ENCODE results near the gene MTHFSD. TPM values are rescaled to one million over a fixed set of nuclear protein-coding genes. Genes with fewer than 3 reads are reported as not detected.

The MTHFSD gene
- total and polyA plus RNA-seq, 2 donors (not counting 3 experiments of a cell fraction or from before 2014, with no cell fraction given): 16.7 to 21.1 TPM

DNA sequence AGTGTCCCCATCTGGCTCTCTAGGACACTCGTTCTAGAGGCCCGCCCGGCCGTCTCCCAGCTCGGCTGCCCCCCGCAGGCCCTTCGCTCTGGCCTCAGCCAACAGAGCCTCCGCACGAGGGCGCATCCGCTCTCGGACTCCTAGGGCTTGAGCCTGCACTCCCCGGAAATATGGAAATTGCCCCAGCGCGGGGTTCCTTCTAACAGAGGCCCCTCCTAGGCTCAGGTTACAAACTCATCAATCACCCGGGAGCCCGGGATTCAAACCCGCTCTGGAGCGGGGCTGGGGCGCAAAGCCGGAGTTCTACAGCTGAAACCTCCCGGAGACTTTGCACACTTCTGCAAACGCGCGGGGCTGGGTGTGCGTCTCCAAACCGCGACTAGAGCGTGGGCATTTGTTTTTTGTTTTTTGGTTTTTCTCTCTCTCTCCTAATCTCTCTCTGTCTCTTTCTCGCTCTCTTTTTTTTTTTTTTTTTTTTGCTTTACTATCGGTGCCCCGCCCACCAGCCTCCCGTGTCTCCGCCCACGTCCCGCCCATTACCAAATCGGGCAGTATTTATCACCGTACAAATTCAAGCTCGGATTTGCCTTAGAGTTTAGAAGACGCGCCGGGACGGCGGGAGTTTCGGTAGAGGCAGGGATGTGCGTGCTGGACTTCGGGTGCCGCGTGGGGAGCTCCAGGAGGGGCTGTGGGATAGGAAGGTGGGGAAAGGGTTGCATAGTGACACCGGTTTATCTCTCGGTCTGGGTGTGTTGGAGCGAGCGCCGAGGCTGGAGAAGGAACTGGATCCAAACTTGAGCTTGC is 20.9 kb upstream of the MTHFSD start:
- no TSS peak for BruUV-seq (replicated peaks)
- Histone ChIP-seq H3K36me3 (ENCODE audit: control insufficient read depth in 2 of 2, extremely low read depth in 1 of 2, insufficient read depth in 2 of 2, low read length in 2 of 2) (peaks cover 0 to 8% of the 10 kb centered on the region in 2 experiments), H3K79me2 (ENCODE audit: control insufficient read depth, insufficient read depth, low read length) (peaks cover 66% of the 10 kb centered on the region), H3K4me2 (ENCODE audit: insufficient read depth, low read length) (peak overlapping the region; percentile 84), H3K9me1 (replicated peaks; ENCODE audit: control insufficient read depth, extremely low read depth, insufficient read depth, low read length) (no peaks in the 10 kb centered on the region), H3K9ac (replicated peaks; ENCODE audit: extremely low read depth, insufficient read depth, low read length) (peak overlapping the region; percentile 82), H3K9me3 (replicated peaks; ENCODE audit: control insufficient read depth, insufficient read depth, low read length) (no peaks in the 10 kb centered on the region), H2AFZ (ENCODE audit: low read depth, low read length) (peak overlapping the region; percentile 18), H3K27me3 (ENCODE audit: control insufficient read depth in 2 of 2, insufficient read depth in 2 of 2, low read length in 2 of 2) (no peaks in the 10 kb centered on the region), H3K4me3 (replicated peaks in 1 of 3; ENCODE audit: insufficient read depth in 1 of 3, low read depth in 1 of 3, low read length in 3 of 3) (peak overlapping the region; percentile 33 to 67 (median 62)), H3K27ac (ENCODE audit: insufficient read depth, low read depth, low read length) (peak overlapping the region; percentile 82), H3K4me1 (ENCODE audit: control insufficient read depth, extremely low read depth, insufficient read depth, low read length) (peaks cover 56% of the 10 kb centered on the region), H4K20me1 (replicated peaks; ENCODE audit: control insufficient read depth, extremely low read depth, insufficient read depth, low read length) (no peaks in the 10 kb centered on the region)
- intact Hi-C loops (cut with micrococcal nuclease): loop anchor here (1.0 kb wide), 3 partner anchors 104 to 298 kb away; no protein-coding TSS in a partner anchor
- DNase-seq (ENCODE audit: low read depth, low spot score): peak; percentile 92
- dilution Hi-C loops (cut with MboI; ENCODE audit: extremely low pct_ligation_motif_present, low sequenced_read_pairs): no loop called here
- FAIRE-seq: peak; percentile 98
- TF ChIP-seq MYC (IDR thresholded peaks at IDR 0.05; ENCODE audit: low read depth, low read length): no peak
- TF ChIP-seq POLR2A (IDR thresholded peaks at IDR 0.05; ENCODE audit: low read depth, low read length): peak; percentile 83
- TF ChIP-seq CTCF (IDR thresholded peaks at IDR 0.05; ENCODE audit: extremely low read depth in 1 of 2, insufficient read depth in 1 of 2, low read depth in 1 of 2, low read length in 2 of 2): peak; percentile 73 to 74
- POLR2A ChIA-PET: interaction anchor here (0.6 to 1.3 kb wide), 13 partner anchors 8 to 441 kb away, joined by 3 to 8 read pairs (median 3); no protein-coding TSS in a partner anchor
- CTCF ChIA-PET: interaction anchor here (0.5 to 3.1 kb wide), 33 partner anchors 9 to 703 kb away, joined by 3 to 36 read pairs (median 4); no protein-coding TSS in a partner anchor
